Ishikawa (cell line): ENCODE results near the gene PRDX2.

Source experiments
- CEBPB ChIP-seq: IDR thresholded peaks from 2 replicates; pipeline ENCODE4 v1.6.1; 2012
- CREB1 ChIP-seq: IDR thresholded peaks from 2 replicates; pipeline ENCODE4 v1.6.1; 2012; ENCODE audit warnings: low read depth
- EGR1 ChIP-seq: IDR thresholded peaks from 2 replicates; pipeline ENCODE4 v1.6.1; 2012
- EP300 ChIP-seq: IDR thresholded peaks from 2 replicates; pipeline ENCODE4 v1.6.1; 2012; ENCODE audit warnings: borderline replicate concordance
- FOXM1 ChIP-seq: IDR thresholded peaks from 2 replicates; pipeline ENCODE4 v1.6.1; 2012; ENCODE audit warnings: low read depth, borderline replicate concordance
- MAX ChIP-seq: IDR thresholded peaks from 2 replicates; pipeline ENCODE4 v1.6.1; 2012
- NFIC ChIP-seq: IDR thresholded peaks from 2 replicates; pipeline ENCODE4 v1.6.1; 2012
- RAD21 ChIP-seq: IDR thresholded peaks from 2 replicates; pipeline ENCODE4 v1.6.1; 2012; ENCODE audit warnings: low read depth
- REST ChIP-seq: IDR thresholded peaks from 2 replicates; pipeline ENCODE4 v1.6.1; 2012; ENCODE audit warnings: low read depth, mild to moderate bottlenecking
- TAF1 ChIP-seq: IDR thresholded peaks from 2 replicates; pipeline ENCODE4 v1.6.1; 2012; ENCODE audit warnings: low read depth, mild to moderate bottlenecking
- TCF12 ChIP-seq: IDR thresholded peaks from 2 replicates; pipeline ENCODE4 v1.6.1; 2012; ENCODE audit warnings: low read depth
- TEAD4 ChIP-seq: IDR thresholded peaks from 2 replicates; pipeline ENCODE4 v1.6.1; 2012
- USF1 ChIP-seq: IDR thresholded peaks from 2 replicates; pipeline ENCODE4 v1.6.1; 2012
- YY1 ChIP-seq: IDR thresholded peaks from 2 replicates; pipeline ENCODE4 v1.6.1; 2012; ENCODE audit warnings: low read depth
- ZBTB7A ChIP-seq: IDR thresholded peaks from 2 replicates; pipeline ENCODE4 v1.6.1; 2012; ENCODE audit warnings: low read depth

Gene PRDX2

GRCh38 chr19:12802267-12803106, 887 bp upstream of the PRDX2 start:
- TF ChIP-seq YY1 (no peak), TEAD4 (0 out of 2 replicates have a peak, but pooled peaks have one; percentile 1), REST (no peak)

GRCh38 chr19:12800923-12801465, 606 bp downstream of the PRDX2 start:
- TF ChIP-seq YY1 (no peak), FOXM1 (no peak), EGR1 (no peak), EP300 (no peak), REST (no peak), TEAD4 (no peak), TAF1 (no peak)

- TF ChIP-seq MAX (no peak), RAD21 (no peak), YY1 (no peak), TEAD4 (no peak), NFIC (no peak), TCF12 (no peak), USF1 (no peak), EGR1 (no peak), REST (no peak), CEBPB (no peak), CREB1 (no peak), EP300 (no peak), FOXM1 (no peak), TAF1 (no peak), ZBTB7A (no peak)
Observed at GRCh38 chr19:12800466-12800770, 1.2 kb downstream of the PRDX2 start.

GRCh38 chr19:12799742-12800465, 1.7 kb downstream of the PRDX2 start:
- TF ChIP-seq TAF1, result no peak
- no peak for TF ChIP-seq USF1
- no peak for TF ChIP-seq CREB1

GRCh38 chr19:12797141-12797587, 4.4 kb downstream of the PRDX2 start:
- no peak for TF ChIP-seq USF1
- TF ChIP-seq TEAD4, result no peak
- no peak for TF ChIP-seq ZBTB7A
